ENCODE measurements around the gene ATRIP. TPM values are rescaled to one million over a fixed set of nuclear protein-coding genes. Genes with fewer than 3 reads are reported as not detected.

The ATRIP gene
- total and polyA plus RNA-seq, 2 of the 4 experiments (the other 2 are of a cell fraction) = 6.8 to 10.8 TPM

- no peak for DNase-seq
- Histone ChIP-seq H3K18ac (ENCODE audit: low read depth, low read length) (no peak overlapping the region), H2BK15ac (ENCODE audit: low read depth, low read length) (no peak overlapping the region), H2AFZ (replicated peaks; ENCODE audit: low read length, poor library complexity) (peak overlapping the region; percentile 93), H3K9me3 (ENCODE audit: control insufficient read depth, insufficient read depth, low read length) (no peaks in the 10 kb centered on the region), H3K27ac (ENCODE audit: insufficient read depth, low read length) (peak overlapping the region; percentile 42), H3K36me3 (ENCODE audit: control insufficient read depth, insufficient read depth, low read length) (peaks cover 46% of the 10 kb centered on the region), H2AK9ac (replicated peaks; ENCODE audit: low read depth, low read length, poor library complexity) (peak overlapping the region; percentile 100), H4K91ac (ENCODE audit: insufficient read depth, low read depth, low read length) (no peak overlapping the region), H4K5ac (ENCODE audit: low read depth, low read length) (peak overlapping the region; percentile 18; the same call in 1 of the 2 replicates), H3K4me2 (ENCODE audit: low read depth, low read length) (no peak overlapping the region), H3K56ac (ENCODE audit: extremely low read depth, insufficient read depth, low read length) (no peak overlapping the region), H3K9ac (ENCODE audit: low read depth, low read length) (no peak overlapping the region), H2AK5ac (ENCODE audit: low read depth, low read length) (peak overlapping the region; percentile 44), H3K4me1 (ENCODE audit: control insufficient read depth, insufficient read depth, low read length) (peaks cover 19% of the 10 kb centered on the region), H3K9me1 (ENCODE audit: insufficient read depth, low read length) (peaks cover 8% of the 10 kb centered on the region; the same call in 1 of the 2 replicates), H2BK120ac (ENCODE audit: low read depth, low read length) (no peak overlapping the region), H3K27me3 (ENCODE audit: control insufficient read depth, insufficient read depth, low read length) (no peaks in the 10 kb centered on the region), H4K20me1 (ENCODE audit: insufficient read depth, low read length) (no peaks in the 10 kb centered on the region; the same call in 1 of the 2 replicates), H2BK20ac (ENCODE audit: low read depth, low read length) (no peak overlapping the region), H2BK5ac (ENCODE audit: low read depth, low read length, poor library complexity, severe bottlenecking) (no peak overlapping the region), H4K8ac (ENCODE audit: low read depth in 2 of 2, low read length in 2 of 2) (peak overlapping the region in 1 of 2 experiments; percentile 69; a peak in 1 of 4 replicates), H3K4ac (ENCODE audit: low read depth, low read length) (peak overlapping the region; percentile 46; the same call in 1 of the 2 replicates), H3K14ac (replicated peaks; ENCODE audit: low read depth, low read length) (no peak overlapping the region), H3K23ac (ENCODE audit: low read depth, low read length) (no peak overlapping the region), H3K4me3 (ENCODE audit: insufficient read depth, low read depth, low read length) (no peak overlapping the region), H3K79me1 (ENCODE audit: low read depth in 1 of 2, low read length in 2 of 2) (peaks cover 0 to 37% of the 10 kb centered on the region in 2 experiments; a peak in 3 of 4 replicates)
- ChIA-PET POLR2A (ENCODE audit: unreplicated experiment) (no interaction called here), CTCF (no interaction called here)
- in situ Hi-C loops (cut with MboI; ENCODE audit: low sequenced_read_pairs) (loop anchor here (5.0 to 10.0 kb wide), 2 partner anchors 93 to 200 kb away; partner anchors contain the start of genes CELSR3 and PFKFB4), dilution Hi-C loops (cut with HindIII; ENCODE audit: low sequenced_read_pairs, unreplicated experiment) (no loop called here), intact Hi-C loops (cut with micrococcal nuclease) (loop anchor here (1.0 to 5.0 kb wide), 3 partner anchors 84 to 223 kb away; partner anchors contain the start of genes NCKIPSD and SLC26A6)
- ATAC-seq (ENCODE audit: low read depth) = no peak
- TF ChIP-seq POLR2A (IDR thresholded peaks at IDR 0.05; ENCODE audit: low read depth, low read length) (no peak), USF2 (IDR thresholded peaks at IDR 0.05; ENCODE audit: low read depth, low read length) (no peak), RCOR1 (IDR thresholded peaks at IDR 0.05; ENCODE audit: insufficient replicate concordance, low read length) (no peak)
- no TSS peak for BruUV-seq (replicated peaks)
- WGBS, 2 experiments (ENCODE audit: extremely low coverage in 2 of 2, insufficient read length in 1 of 2) = 97% methylated on average over 12 of the region's 17 CpGs; no CpG with 5 or more reads in 1 of the 2 experiments
Measured at GRCh38 chr3:48464713-48465221, 18.2 kb downstream of the ATRIP start.

Data from IMR-90 (cell line).